H54 (cell line): ENCODE measurements around the gene PIP5K1C.
"Not testable (repeated sequence)": the region's sequence is repeated elsewhere in the genome, so short reads cannot be mapped to it uniquely, and the experiment has no call there.

Experiments
- DNase-seq: peaks from one replicate; pipeline ENCODE4 v3.0.0; 2011; ENCODE audit warnings: low spot score, mixed read lengths; ENCODE audit not compliant: insufficient read length
- FAIRE-seq: peaks from 3 replicates; lab custom pipeline; 2011; peaks lifted over from hg19 to GRCh38; lab: Jason Lieb, UNC
- POLR2A ChIP-seq: IDR thresholded peaks from 2 replicates; pipeline ENCODE4 v1.6.1; 2011; ENCODE audit warnings: low read depth, mild to moderate bottlenecking, low read length

Gene PIP5K1C

DNA sequence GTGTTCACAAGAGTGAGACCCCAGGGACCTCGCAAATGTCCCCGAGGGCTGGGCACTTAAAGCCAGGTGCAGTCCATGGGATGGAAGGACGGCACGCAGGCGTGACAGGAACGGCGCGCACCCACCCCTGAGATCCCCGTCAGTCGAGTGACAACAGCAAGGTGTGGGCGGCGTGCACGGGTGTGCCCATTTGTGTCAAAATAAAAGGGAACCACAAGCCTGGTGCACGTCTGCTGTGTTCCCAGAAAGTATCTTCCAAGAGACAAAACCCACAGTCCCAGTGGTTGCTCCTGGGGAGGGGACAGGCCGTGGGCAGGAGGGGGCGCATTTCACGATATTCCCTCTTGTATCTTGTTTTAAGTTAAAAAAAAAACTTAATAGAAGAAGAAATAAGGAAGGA, 58.0 kb downstream of the PIP5K1C start:
- no peak for TF ChIP-seq POLR2A
- DNase-seq (no peak), FAIRE-seq (no peak)

DNA sequence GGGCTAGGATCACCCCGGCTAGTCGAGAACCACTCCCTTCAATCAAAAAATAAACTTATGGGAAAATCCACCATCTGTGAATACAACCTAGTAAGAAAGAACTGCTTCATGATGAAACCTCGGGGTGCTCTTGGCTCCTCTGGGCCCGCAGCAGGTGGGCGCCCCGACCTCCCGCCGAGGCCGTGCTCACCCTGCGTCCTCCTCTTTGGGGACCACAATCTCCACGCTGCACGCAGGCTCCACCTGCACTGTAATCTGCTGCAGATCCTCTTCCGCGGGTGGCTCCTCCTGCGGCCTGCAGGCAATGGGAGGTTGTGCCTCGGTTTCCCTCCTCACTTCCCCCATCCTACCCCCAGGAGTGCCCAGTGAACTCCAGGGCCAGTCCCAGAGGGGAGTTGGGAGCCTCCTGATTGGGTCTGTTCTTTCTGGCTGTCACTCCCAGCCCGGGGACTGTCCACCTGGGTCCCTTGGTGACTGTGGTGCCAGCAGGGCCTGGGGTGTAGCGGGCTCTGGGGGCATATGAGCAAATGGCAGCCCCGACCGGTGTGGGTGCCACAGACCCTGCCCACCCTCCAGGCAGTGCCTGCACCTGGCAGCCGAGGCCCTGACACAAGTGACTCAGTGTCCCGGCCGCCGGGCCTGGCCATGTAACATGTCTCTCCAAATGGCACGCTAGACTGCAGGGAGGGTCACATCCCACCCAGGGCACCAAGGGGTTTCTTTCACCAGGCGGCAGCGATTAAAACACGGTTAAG, 58.6 kb downstream of the PIP5K1C start:
- no peak for FAIRE-seq
- no peak for DNase-seq
- TF ChIP-seq POLR2A = no peak

GRCh38 chr19:3639479-3639878, 60.8 kb downstream of the PIP5K1C start:
- TF ChIP-seq POLR2A = no peak
- DNase-seq = no peak
- FAIRE-seq = no peak

GRCh38 chr19:3638208-3639193, 61.8 kb downstream of the PIP5K1C start:
- FAIRE-seq (no peak), DNase-seq (no peak)
- no peak for TF ChIP-seq POLR2A

DNA sequence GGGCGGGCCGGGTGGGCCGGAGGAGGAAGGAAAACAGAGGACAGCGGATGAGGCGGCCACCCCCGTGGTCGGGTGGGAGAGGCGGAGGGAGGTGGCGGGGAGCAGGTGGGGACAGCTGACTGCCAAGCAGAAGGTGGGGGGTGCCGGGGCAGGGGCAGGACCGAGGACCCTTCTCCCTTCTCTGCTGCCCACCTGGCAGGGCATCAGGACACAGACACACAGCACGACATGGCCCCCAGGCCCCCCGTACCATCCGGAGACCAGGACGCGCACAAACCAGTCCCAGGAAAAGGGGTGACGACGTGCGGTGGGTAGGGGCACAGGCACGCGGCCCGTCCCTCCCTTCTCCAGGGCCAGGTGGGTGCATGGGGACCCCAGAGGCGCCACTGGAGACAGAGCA, 62.6 kb downstream of the PIP5K1C start:
- FAIRE-seq (no peak), DNase-seq (no peak)
- TF ChIP-seq POLR2A = no peak

- TF ChIP-seq POLR2A = no peak
- no peak for DNase-seq
- no peak for FAIRE-seq
Measured at GRCh38 chr19:3636962-3637361, 63.3 kb downstream of the PIP5K1C start.

DNA sequence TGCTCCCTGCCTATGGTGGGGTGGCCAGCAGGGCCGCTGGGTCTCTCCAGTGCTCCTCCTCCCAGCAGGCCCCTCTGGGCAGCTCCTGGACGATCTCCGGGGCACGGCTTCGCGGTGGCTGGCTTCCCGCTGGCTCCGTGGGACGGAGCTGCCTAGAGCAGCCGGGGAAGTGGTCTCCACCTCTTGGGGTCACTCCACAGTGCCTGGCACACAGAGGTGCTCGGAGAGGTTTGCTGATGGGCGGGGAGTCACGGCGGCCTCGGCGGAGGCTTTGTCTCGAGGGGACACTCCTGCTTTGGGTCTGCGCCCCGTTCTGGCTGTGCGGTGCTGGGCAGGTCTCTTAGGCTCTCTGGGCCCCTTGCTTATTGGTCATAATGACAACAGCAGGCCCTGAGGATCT, 63.8 kb downstream of the PIP5K1C start:
- no peak for DNase-seq
- no peak for FAIRE-seq
- TF ChIP-seq POLR2A = no peak

DNA sequence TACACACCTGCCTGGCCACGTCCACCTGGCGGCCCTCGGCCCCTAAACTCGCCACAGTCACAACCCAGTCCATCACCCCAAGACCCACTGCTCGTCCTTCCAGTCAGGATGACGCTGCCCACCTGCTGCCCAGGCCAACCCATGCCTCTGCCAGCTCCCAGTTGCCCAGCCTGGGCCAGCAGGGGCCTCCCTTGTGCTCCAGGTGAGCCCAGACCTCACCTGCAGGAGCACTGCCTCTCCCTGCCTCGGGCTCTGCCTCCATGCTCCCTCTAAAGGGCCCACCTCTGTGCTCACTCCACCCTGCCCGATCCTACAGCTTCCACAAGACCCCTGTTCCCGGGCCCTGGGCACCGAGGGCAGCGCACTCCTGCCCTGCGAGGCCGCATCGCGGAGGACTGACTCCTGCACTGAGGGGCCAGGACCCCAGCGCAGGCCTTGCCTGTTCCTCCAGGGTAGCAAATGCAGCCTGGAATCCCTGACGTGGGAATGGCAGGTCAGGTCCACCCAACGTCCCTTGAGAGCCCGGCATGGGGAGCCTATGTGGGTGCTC, 65.7 kb downstream of the PIP5K1C start:
- TF ChIP-seq POLR2A = no peak
- DNase-seq (no peak), FAIRE-seq (no peak)

- no peak for FAIRE-seq
- DNase-seq = no peak
- TF ChIP-seq POLR2A = no peak
Measured at GRCh38 chr19:3633559-3633988, 66.7 kb downstream of the PIP5K1C start.

DNA sequence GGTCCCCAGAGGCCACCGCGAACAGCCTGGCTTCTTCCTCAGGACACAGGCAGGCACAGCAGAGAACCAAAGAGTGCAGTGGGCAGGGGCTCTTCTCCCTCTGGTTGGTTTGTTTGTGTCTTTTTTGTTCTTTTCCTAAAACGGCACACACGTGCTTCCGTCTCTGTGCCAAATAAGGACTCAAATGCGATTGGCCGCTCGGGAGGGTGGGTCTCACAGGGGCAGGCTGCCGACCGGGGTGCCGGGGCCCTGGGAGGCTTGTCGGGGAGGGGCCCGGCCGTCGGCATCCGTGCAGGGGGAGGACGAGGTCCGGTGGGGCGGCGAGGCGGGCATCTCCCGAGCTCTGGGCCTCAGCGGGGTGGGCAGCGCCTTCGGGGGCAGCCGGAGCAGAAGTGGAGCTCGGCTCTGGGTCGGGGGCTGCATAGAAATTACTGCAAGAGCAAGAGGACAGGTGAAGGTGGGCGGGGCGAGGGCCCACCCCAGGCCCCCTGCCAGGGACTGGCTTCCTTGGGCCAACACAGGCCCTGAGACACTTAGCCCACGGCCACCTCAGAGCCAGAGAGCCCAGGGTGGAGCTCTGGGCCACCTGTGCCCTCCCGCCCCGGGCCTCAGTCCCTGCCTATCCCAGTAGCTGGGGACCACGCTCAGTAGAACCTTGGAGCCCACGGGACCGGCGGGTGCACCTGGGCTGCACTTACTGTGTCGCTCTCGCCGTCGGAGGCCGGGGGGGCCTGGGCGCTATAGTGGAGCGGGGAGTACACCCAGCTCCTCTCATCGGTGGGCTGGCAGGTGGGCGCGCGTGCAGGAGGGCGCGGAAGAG, 67.3 kb downstream of the PIP5K1C start:
- FAIRE-seq (no peak), DNase-seq (no peak)
- TF ChIP-seq POLR2A = no peak

DNA sequence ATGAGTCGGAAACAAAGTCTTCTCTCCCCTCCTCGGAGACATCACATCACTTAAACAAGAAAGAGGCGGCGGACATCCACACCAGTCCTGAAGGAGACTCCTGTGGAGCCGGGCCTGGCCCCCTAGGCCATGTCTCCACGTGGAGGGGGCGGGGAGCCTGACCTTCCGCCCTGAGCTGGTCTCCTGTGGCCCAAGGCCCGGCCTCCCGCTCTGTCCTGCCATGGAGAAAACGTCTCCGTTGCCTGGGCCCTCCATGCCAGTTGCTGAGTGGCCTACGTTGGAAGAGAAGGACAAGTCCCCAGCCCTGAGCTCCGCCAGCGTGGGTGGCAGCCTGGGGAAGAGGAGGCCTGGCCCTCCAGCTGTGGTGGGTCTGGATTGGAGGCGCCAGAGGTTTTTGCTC, 68.2 kb downstream of the PIP5K1C start:
- DNase-seq = no peak

DNA sequence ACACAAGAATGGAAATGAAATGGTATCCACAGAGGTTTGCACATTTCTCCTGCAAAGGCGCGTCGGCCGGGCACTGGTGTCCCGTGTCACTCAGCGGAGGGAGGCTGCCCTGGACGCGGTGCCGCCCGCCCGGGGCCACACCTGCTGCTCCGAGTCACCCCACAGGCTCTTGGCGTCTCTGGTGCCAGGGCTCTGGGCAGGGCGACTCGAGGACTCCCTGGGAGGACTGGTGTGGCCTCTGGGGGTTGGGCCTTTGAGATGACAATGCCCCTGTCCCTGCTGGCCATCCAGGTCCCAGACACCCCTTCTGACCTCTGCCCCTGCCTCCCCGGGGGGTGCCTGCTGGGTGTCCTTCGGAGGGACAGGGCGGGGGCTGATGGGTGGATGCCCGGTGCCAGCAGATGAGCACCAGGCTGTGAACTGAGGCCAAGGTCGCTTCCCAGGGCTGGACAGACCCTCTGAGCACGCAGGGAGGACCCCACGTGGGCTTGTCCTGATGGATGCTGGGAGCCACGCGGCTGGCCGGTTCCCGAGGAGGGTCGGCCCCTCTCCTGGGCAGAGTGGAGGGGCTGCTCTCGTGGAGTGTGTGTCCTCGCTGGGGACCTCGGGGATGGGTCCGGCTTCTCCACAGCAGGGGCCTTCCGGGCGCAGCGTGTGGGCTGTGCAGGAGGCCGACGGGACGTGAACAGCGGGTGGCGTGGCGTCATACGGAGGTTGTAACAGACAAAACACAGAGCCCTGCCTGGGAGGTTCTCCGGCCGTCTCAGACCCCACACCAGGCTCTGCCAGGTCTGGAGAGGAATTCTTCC, 69.0 kb downstream of the PIP5K1C start:
- no peak for FAIRE-seq
- TF ChIP-seq POLR2A = no peak
- DNase-seq = no peak

More for the DNA sequence above, 68.2 kb downstream of the PIP5K1C start:
- FAIRE-seq = no peak
- TF ChIP-seq POLR2A = no peak

DNA sequence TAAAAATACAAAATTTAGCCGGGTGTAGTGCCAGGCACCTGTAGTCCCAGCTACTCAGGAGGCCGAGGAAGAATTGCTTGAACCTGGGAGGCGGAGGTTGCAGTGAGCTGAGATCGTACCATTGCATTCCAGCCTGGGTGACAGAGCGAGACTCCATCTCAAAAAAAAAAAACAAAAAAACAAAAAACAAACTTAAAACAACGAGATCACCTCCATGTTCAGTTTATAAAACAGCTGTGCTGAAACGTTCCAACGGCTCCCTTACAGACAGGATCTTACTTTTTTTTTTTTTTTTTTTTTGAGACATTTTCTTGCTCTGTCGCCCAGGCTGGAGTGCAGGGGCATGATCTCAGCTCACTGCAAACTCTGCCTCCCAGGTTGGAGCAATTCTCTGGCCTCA, 71.5 kb downstream of the PIP5K1C start:
- not testable (repeated sequence) for DNase-seq, FAIRE-seq
